IMR-90 (cell line): ENCODE results near the gene WDR27. TPM values are rescaled to one million over a fixed set of nuclear protein-coding genes. Genes with fewer than 3 reads are reported as not detected.

Source experiments
- ATAC-seq: fragments of 200-7000 bp; cut with Tn5 transposase; 2 replicates; pipeline ENCODE4 v1.9.1; 2020; ENCODE audit warnings: low read depth, mild to moderate bottlenecking, moderate library complexity
- BruUV-seq: library from RNA; stranded (reverse); fragments of 400-500 nt; replicated peaks from 2 replicates; lab custom pipeline; 2021; lab: Mats Ljungman, UMichigan
- CTCF ChIA-PET: fragments of 300-600 bp; formaldehyde crosslinking; extraction: SDS; loops from one replicate; lab custom pipeline; 2021; ENCODE audit warnings: antibody characterized with exemption; lab: Yijun Ruan, JAX
- POLR2A ChIA-PET: fragments of 300-600 bp; sonication (Branson Sonifier 250); formaldehyde crosslinking; loops from one replicate; lab custom pipeline; 2022; ENCODE audit warnings: antibody characterized with exemption; ENCODE audit not compliant: unreplicated experiment; lab: Charles Lee
- DNase-seq: peaks from one replicate; pipeline ENCODE4 v3.0.0; 2013
- H2AFZ ChIP-seq: replicated peaks from 2 replicates; pipeline ENCODE3; 2013; ENCODE audit warnings: low read length, mild to moderate bottlenecking; ENCODE audit not compliant: poor library complexity
- H2AK5ac ChIP-seq: 2 replicates; pipeline ENCODE4 v1.6.1; 2013; ENCODE audit warnings: low read depth, low read length, inconsistent platforms
- H2AK9ac ChIP-seq: replicated peaks from 2 replicates; pipeline ENCODE3; 2013; ENCODE audit warnings: mild to moderate bottlenecking, low read depth, low read length, moderate library complexity; ENCODE audit not compliant: poor library complexity
- H2BK120ac ChIP-seq: 2 replicates; pipeline ENCODE4 v1.6.1; 2013; ENCODE audit warnings: low read depth, low read length, inconsistent platforms
- H2BK15ac ChIP-seq: 3 replicates; pipeline ENCODE4 v1.6.1; 2013; ENCODE audit warnings: low read depth, low read length, inconsistent platforms
- H2BK20ac ChIP-seq: 2 replicates; pipeline ENCODE4 v1.6.1; 2013; ENCODE audit warnings: low read depth, mild to moderate bottlenecking, inconsistent platforms, low read length, moderate library complexity
- H2BK5ac ChIP-seq: 2 replicates; pipeline ENCODE4 v1.6.1; 2013; ENCODE audit warnings: mild to moderate bottlenecking, low read depth, low read length, inconsistent platforms; ENCODE audit not compliant: poor library complexity, severe bottlenecking
- H3K14ac ChIP-seq: replicated peaks from 2 replicates; pipeline ENCODE4 v1.6.1; 2013; ENCODE audit warnings: low read depth, low read length, inconsistent platforms
- H3K18ac ChIP-seq: 2 replicates; pipeline ENCODE4 v1.6.1; 2013; ENCODE audit warnings: low read depth, low read length, control low read depth
- H3K23ac ChIP-seq: 2 replicates; pipeline ENCODE4 v1.6.1; 2013; ENCODE audit warnings: low read depth, low read length, inconsistent platforms
- H3K27ac ChIP-seq: 2 replicates; pipeline ENCODE4 v1.5.1; 2013; ENCODE audit warnings: mild to moderate bottlenecking, control low read depth, low read length; ENCODE audit not compliant: insufficient read depth
- H3K27me3 ChIP-seq: 2 replicates; pipeline ENCODE4 v1.6.1; 2013; ENCODE audit warnings: low read length; ENCODE audit not compliant: control insufficient read depth, insufficient read depth
- H3K36me3 ChIP-seq: 2 replicates; pipeline ENCODE4 v1.6.1; 2013; ENCODE audit warnings: low read length, mixed read lengths; ENCODE audit not compliant: control insufficient read depth, insufficient read depth
- H3K4ac ChIP-seq: 2 replicates; pipeline ENCODE4 v1.6.1; 2013; ENCODE audit warnings: low read depth, low read length, inconsistent platforms
- H3K4me1 ChIP-seq: 2 replicates; pipeline ENCODE4 v1.6.1; 2013; ENCODE audit warnings: low read length, mixed read lengths; ENCODE audit not compliant: control insufficient read depth, insufficient read depth
- H3K4me2 ChIP-seq: 2 replicates; pipeline ENCODE4 v1.6.1; 2013; ENCODE audit warnings: low read depth, mild to moderate bottlenecking, control low read depth, low read length, moderate library complexity
- H3K4me3 ChIP-seq: 2 replicates; pipeline ENCODE4 v1.5.1; 2013; ENCODE audit warnings: low read depth, mild to moderate bottlenecking, control low read depth, low read length, moderate library complexity; ENCODE audit not compliant: insufficient read depth
- H3K56ac ChIP-seq: 2 replicates; pipeline ENCODE4 v1.6.1; 2013; ENCODE audit warnings: low read length, inconsistent platforms; ENCODE audit not compliant: insufficient read depth; ENCODE audit errors: extremely low read depth
- H3K79me1 ChIP-seq, 2 experiments: 2 replicates each; pipeline ENCODE4 v1.6.1; 2013; ENCODE audit warnings: low read length in 2 of 2, inconsistent platforms in 1 of 2, low read depth in 1 of 2
- H3K9ac ChIP-seq: 2 replicates; pipeline ENCODE4 v1.6.1; 2013; ENCODE audit warnings: low read depth, low read length, control low read depth
- H3K9me1 ChIP-seq: 2 replicates; pipeline ENCODE4 v1.6.1; 2013; ENCODE audit warnings: low read length, inconsistent platforms; ENCODE audit not compliant: insufficient read depth
- H3K9me3 ChIP-seq: 2 replicates; pipeline ENCODE4 v1.6.1; 2013; ENCODE audit warnings: low read length; ENCODE audit not compliant: control insufficient read depth, insufficient read depth
- H4K20me1 ChIP-seq: 2 replicates; pipeline ENCODE4 v1.6.1; 2013; ENCODE audit warnings: low read length, inconsistent platforms; ENCODE audit not compliant: insufficient read depth
- H4K5ac ChIP-seq: 2 replicates; pipeline ENCODE4 v1.6.1; 2013; ENCODE audit warnings: mild to moderate bottlenecking, low read depth, low read length, control low read depth
- H4K8ac ChIP-seq, 2 experiments: 2 replicates each; pipeline ENCODE4 v1.6.1; 2013; ENCODE audit warnings: low read depth in 2 of 2, low read length in 2 of 2, control low read depth in 1 of 2, inconsistent platforms in 1 of 2
- H4K91ac ChIP-seq: 2 replicates; pipeline ENCODE4 v1.6.1; 2013; ENCODE audit warnings: low read depth, low read length, inconsistent platforms; ENCODE audit not compliant: insufficient read depth
- BHLHE40 ChIP-seq: fragments of 150-350 bp; IDR thresholded peaks from 2 replicates; pipeline ENCODE4 v1.6.1; 2016; ENCODE audit warnings: mild to moderate bottlenecking, low read depth, low read length
- CEBPB ChIP-seq: IDR thresholded peaks from 2 replicates; pipeline ENCODE4 v1.6.1; 2012; ENCODE audit warnings: low read depth, low read length, improper control_type of control experiment
- CHD1 ChIP-seq: IDR thresholded peaks from 2 replicates; pipeline ENCODE4 v1.6.1; 2012; ENCODE audit warnings: low read depth, low read length, improper control_type of control experiment
- FOS ChIP-seq: fragments of 150-350 bp; IDR thresholded peaks from 2 replicates; pipeline ENCODE4 v1.6.1; 2016; ENCODE audit warnings: low read depth, low read length
- MAFK ChIP-seq: IDR thresholded peaks from 2 replicates; pipeline ENCODE4 v1.6.1; 2012; ENCODE audit warnings: low read depth, low read length, improper control_type of control experiment
- MAZ ChIP-seq: IDR thresholded peaks from 2 replicates; pipeline ENCODE4 v1.6.1; 2012; ENCODE audit warnings: low read depth, mild to moderate bottlenecking, low read length, improper control_type of control experiment, moderate library complexity, borderline replicate concordance
- MXI1 ChIP-seq: IDR thresholded peaks from 2 replicates; pipeline ENCODE4 v1.6.1; 2012; ENCODE audit warnings: low read depth, mild to moderate bottlenecking, low read length, moderate library complexity, borderline replicate concordance
- NFE2L2 ChIP-seq: fragments of 150-350 bp; IDR thresholded peaks from 2 replicates; pipeline ENCODE4 v1.6.1; 2016; ENCODE audit warnings: low read depth, mild to moderate bottlenecking, low read length
- POLR2A ChIP-seq: IDR thresholded peaks from 2 replicates; pipeline ENCODE4 v1.6.1; 2012; ENCODE audit warnings: mild to moderate bottlenecking, low read depth, low read length
- RCOR1 ChIP-seq: IDR thresholded peaks from 2 replicates; pipeline ENCODE4 v1.6.1; 2012; ENCODE audit warnings: mild to moderate bottlenecking, low read length, improper control_type of control experiment; ENCODE audit not compliant: insufficient replicate concordance
- SMC3 ChIP-seq: fragments of 150-350 bp; IDR thresholded peaks from 2 replicates; pipeline ENCODE4 v1.6.1; 2016; ENCODE audit warnings: low read depth, mild to moderate bottlenecking, antibody characterized with exemption, low read length, moderate library complexity
- WGBS, 2 experiments: methylation state at CpG; one replicate each; pipeline versions ENCODE4 v1.1.5 to v1.1.7; 2013; ENCODE audit warnings: missing lambda C conversion rate in 2 of 2; ENCODE audit not compliant: insufficient read length in 1 of 2; ENCODE audit errors: extremely low coverage in 2 of 2; 5-methylcytosine and 5-hydroxymethylcytosine counted together
- dilution Hi-C: fragments of 300-500 bp; cut with HindIII; formaldehyde crosslinking; loops from one replicate; pipeline ENCODE4 v1.14.3; 2018; ENCODE audit warnings: low sequenced_read_pairs; ENCODE audit not compliant: unreplicated experiment
- in situ Hi-C: fragments of 300-500 bp; cut with MboI; formaldehyde crosslinking; loops from 3 replicates; pipeline ENCODE4 v1.14.3; 2019; ENCODE audit warnings: low sequenced_read_pairs, inconsistent platforms, mixed read lengths
- intact Hi-C: fragments of 100-400 bp; cut with micrococcal nuclease; formaldehyde crosslinking; loops from 2 replicates; pipeline ENCODE4 v1.10.0; 2022
- polyA plus RNA-seq, 3 experiments: library from polyadenylated mRNA; depleted of rRNA; stranded (reverse); fragments of >200 nt; gene quantifications; 2 replicates each; pipeline ENCODE4 v1.2.3, GENCODE V29; 2012; ENCODE audit warnings: low replicate concordance in 1 of 3
- total RNA-seq: library from RNA; depleted of rRNA; stranded (reverse); fragments of >200 nt; gene quantifications from 2 replicates; pipeline ENCODE4 v1.2.3, GENCODE V29; 2012
- TF ChIP-seq, protein P1 (sequence below): fragments of 150-350 bp; IDR thresholded peaks from 2 replicates; pipeline ENCODE4 v1.6.1; 2017; ENCODE audit warnings: mild to moderate bottlenecking, antibody characterized with exemption, low read length, low read depth
- TF ChIP-seq, protein P2 (sequence below): fragments of 150-350 bp; IDR thresholded peaks from 2 replicates; pipeline ENCODE4 v1.6.1; 2016; ENCODE audit warnings: low read depth, mild to moderate bottlenecking, low read length, moderate library complexity, borderline replicate concordance
- TF ChIP-seq, protein P3 (sequence below): conservative IDR thresholded peaks from 2 replicates; pipeline ENCODE4 v1.5.1; 2012; ENCODE audit warnings: mild to moderate bottlenecking, low read depth, low read length, improper control_type of control experiment

The WDR27 gene
- total and polyA plus RNA-seq, 2 of the 4 experiments (the other 2 are of a cell fraction) = 7.0 to 18.5 TPM

DNA sequence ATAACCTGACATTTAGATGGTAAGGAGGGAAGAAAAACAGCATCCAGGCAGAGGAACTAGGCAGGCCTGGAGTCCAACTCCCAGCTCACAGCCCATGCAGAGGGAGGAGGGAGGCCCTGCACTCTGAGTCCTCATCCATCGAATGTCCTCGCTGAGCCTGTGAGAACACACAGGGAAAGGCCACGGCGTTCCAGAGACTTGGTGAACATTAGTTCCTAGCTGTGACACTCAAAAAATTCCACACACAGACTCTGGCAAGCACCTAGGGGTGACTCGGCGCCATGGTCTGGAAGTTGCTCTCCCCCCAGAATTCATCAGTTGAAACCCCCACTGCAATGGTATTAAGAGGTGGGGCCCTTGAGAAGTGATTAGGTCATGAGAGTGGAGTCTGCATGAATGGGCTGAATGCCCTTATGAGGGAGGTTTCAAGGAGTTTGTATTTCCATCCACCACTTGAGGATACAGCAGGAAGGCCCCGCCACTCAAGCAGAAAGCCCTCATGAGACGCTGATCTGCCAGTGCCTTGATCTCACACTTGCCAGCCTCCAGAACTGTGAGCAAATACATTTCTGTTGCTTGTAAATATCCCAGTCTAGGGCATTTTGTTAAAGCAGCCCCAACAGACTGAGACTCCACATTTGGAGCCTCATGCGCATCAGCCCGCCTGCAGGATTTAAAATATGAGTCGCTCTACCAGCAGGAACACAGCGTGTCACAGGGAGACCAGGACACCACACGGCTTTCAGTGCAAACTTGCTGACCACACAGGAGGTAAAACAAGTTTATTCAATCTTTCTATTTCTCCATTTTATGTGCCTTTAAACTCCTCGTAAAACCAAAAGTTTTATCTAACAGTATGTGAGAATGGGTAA, 73.9 kb downstream of the WDR27 start:
- H3K56ac ChIP-seq = no peak overlapping the region
- H2AFZ ChIP-seq = no peak overlapping the region
- H3K4me2 ChIP-seq = no peak overlapping the region
- H4K91ac ChIP-seq = no peak overlapping the region
- 0 out of 2 replicates have a peak overlapping the region, but pooled peaks have one; percentile 9 for H3K4ac ChIP-seq
- H4K20me1 ChIP-seq = no peaks in the 10 kb centered on the region
- dilution Hi-C loops = no loop called here
- H2BK20ac ChIP-seq = no peak overlapping the region
- H3K27ac ChIP-seq = no peak overlapping the region
- H4K8ac ChIP-seq = no peak overlapping the region
- H3K36me3 ChIP-seq = peaks cover 34% of the 10 kb centered on the region
- BruUV-seq = no TSS peak
- ATAC-seq (no peak), DNase-seq (no peak)
- no peak overlapping the region for H3K9ac ChIP-seq
- no peak overlapping the region for H3K14ac ChIP-seq
- 98% methylated on average over 5 of the region's 14 CpGs; no CpG with 5 or more reads in 1 of the 2 experiments for WGBS, 2 experiments
- H2BK15ac ChIP-seq = no peak overlapping the region
- peaks cover 4% of the 10 kb centered on the region; the same call in 1 of the 2 replicates for H3K9me1 ChIP-seq
- no peaks in the 10 kb centered on the region; the same call in 1 of the 2 replicates for H3K9me3 ChIP-seq
- no peak overlapping the region for H3K18ac ChIP-seq
- H3K23ac ChIP-seq = no peak overlapping the region
- H2AK9ac ChIP-seq = no peak overlapping the region
- H2AK5ac ChIP-seq = no peak overlapping the region
- in situ Hi-C loops = no loop called here
- CTCF ChIA-PET = interaction anchor here (0.6 kb wide), 1 partner anchor 13 kb away, joined by 3 read pairs; no protein-coding TSS in a partner anchor
- H3K27me3 ChIP-seq = no peaks in the 10 kb centered on the region
- POLR2A ChIA-PET = no interaction called here
- TF ChIP-seq CHD1 = no peak
- TF ChIP-seq, protein P1, sequence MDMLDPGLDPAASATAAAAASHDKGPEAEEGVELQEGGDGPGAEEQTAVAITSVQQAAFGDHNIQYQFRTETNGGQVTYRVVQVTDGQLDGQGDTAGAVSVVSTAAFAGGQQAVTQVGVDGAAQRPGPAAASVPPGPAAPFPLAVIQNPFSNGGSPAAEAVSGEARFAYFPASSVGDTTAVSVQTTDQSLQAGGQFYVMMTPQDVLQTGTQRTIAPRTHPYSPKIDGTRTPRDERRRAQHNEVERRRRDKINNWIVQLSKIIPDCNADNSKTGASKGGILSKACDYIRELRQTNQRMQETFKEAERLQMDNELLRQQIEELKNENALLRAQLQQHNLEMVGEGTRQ = no peak
- no peak for TF ChIP-seq MAFK
- no peak for TF ChIP-seq FOS
- no peak for TF ChIP-seq NFE2L2
- TF ChIP-seq RCOR1 = no peak
- TF ChIP-seq SMC3 = no peak
- no peak for TF ChIP-seq POLR2A
- TF ChIP-seq MXI1 = no peak
- no peak for TF ChIP-seq MAZ
- TF ChIP-seq BHLHE40 = no peak
- TF ChIP-seq CEBPB = no peak
- TF ChIP-seq, protein P2, sequence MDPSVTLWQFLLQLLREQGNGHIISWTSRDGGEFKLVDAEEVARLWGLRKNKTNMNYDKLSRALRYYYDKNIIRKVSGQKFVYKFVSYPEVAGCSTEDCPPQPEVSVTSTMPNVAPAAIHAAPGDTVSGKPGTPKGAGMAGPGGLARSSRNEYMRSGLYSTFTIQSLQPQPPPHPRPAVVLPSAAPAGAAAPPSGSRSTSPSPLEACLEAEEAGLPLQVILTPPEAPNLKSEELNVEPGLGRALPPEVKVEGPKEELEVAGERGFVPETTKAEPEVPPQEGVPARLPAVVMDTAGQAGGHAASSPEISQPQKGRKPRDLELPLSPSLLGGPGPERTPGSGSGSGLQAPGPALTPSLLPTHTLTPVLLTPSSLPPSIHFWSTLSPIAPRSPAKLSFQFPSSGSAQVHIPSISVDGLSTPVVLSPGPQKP = no peak
- TF ChIP-seq, protein P3, sequence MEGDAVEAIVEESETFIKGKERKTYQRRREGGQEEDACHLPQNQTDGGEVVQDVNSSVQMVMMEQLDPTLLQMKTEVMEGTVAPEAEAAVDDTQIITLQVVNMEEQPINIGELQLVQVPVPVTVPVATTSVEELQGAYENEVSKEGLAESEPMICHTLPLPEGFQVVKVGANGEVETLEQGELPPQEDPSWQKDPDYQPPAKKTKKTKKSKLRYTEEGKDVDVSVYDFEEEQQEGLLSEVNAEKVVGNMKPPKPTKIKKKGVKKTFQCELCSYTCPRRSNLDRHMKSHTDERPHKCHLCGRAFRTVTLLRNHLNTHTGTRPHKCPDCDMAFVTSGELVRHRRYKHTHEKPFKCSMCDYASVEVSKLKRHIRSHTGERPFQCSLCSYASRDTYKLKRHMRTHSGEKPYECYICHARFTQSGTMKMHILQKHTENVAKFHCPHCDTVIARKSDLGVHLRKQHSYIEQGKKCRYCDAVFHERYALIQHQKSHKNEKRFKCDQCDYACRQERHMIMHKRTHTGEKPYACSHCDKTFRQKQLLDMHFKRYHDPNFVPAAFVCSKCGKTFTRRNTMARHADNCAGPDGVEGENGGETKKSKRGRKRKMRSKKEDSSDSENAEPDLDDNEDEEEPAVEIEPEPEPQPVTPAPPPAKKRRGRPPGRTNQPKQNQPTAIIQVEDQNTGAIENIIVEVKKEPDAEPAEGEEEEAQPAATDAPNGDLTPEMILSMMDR = no peak
- H2BK5ac ChIP-seq = no peak overlapping the region
- H3K4me3 ChIP-seq = no peak overlapping the region
- intact Hi-C loops = no loop called here
- H2BK120ac ChIP-seq = no peak overlapping the region
- H3K4me1 ChIP-seq = peaks cover 2% of the 10 kb centered on the region; the same call in 1 of the 2 replicates
- H3K79me1 ChIP-seq = no peaks in the 10 kb centered on the region
- H4K5ac ChIP-seq = no peak overlapping the region
